ENCODE data around the gene ACY1.

ACY1 gene

GRCh38 chr3:51945926-51946705 is 37.2 kb upstream of the ACY1 start:
- no peak for DNase-seq (ENCODE audit: low spot score)

GRCh38 chr3:51946796-51947195 is 36.5 kb upstream of the ACY1 start:
- DNase-seq (ENCODE audit: low spot score): no peak

GRCh38 chr3:51947215-51947900 is 36.0 kb upstream of the ACY1 start:
- DNase-seq (ENCODE audit: low spot score): no peak

GRCh38 chr3:51948016-51948580 is 35.2 kb upstream of the ACY1 start:
- no peak for DNase-seq (ENCODE audit: low spot score)

- no peak for DNase-seq (ENCODE audit: low spot score)
Measured at GRCh38 chr3:51949121-51949520, 34.2 kb upstream of the ACY1 start.

- no peak for DNase-seq (ENCODE audit: low spot score)
Measured at GRCh38 chr3:51950899-51951298, 32.4 kb upstream of the ACY1 start.

- DNase-seq (ENCODE audit: low spot score): peak; percentile 50
Measured at GRCh38 chr3:51953445-51953844, 29.9 kb upstream of the ACY1 start.

GRCh38 chr3:51954105-51954504 is 29.2 kb upstream of the ACY1 start:
- no peak for DNase-seq (ENCODE audit: low spot score)

GRCh38 chr3:51954713-51955112 is 28.6 kb upstream of the ACY1 start:
- DNase-seq (ENCODE audit: low spot score): no peak

GRCh38 chr3:51955175-51955892 is 28.0 kb upstream of the ACY1 start, which contains the start of gene GPR62:
Gene GPR62 (plus strand): TSS chr3:51955381. CDS start chr3:51955653, 272 bp downstream.
- DNase-seq (ENCODE audit: low spot score): no peak

GRCh38 chr3:51955893-51956770 is 27.2 kb upstream of the ACY1 start:
- DNase-seq (ENCODE audit: low spot score): peak; percentile 58

- no peak for DNase-seq (ENCODE audit: low spot score)
Measured at GRCh38 chr3:51957520-51958205, 25.7 kb upstream of the ACY1 start.

- DNase-seq (ENCODE audit: low spot score): no peak
Measured at GRCh38 chr3:51958603-51959521, 24.5 kb upstream of the ACY1 start.

GRCh38 chr3:51959651-51960050 is 23.7 kb upstream of the ACY1 start:
- no peak for DNase-seq (ENCODE audit: low spot score)

GRCh38 chr3:51960386-51960785 is 22.9 kb upstream of the ACY1 start:
- no peak for DNase-seq (ENCODE audit: low spot score)

GRCh38 chr3:51961011-51961410 is 22.3 kb upstream of the ACY1 start:
- DNase-seq (ENCODE audit: low spot score): no peak

GRCh38 chr3:51961602-51962569 is 21.4 kb upstream of the ACY1 start:
- no peak for DNase-seq (ENCODE audit: low spot score)

GRCh38 chr3:51962854-51963530 is 20.3 kb upstream of the ACY1 start:
- no peak for DNase-seq (ENCODE audit: low spot score)
